HG03139 (cell line): Measurements from ENCODE around the gene PCCA.
"Not testable (repeated sequence)": the region's sequence is repeated elsewhere in the genome, so short reads cannot be mapped to it uniquely, and the experiment has no call there.

ENCODE experiments used
- ATAC-seq: cut with Tn5 transposase; IDR thresholded peaks from one replicate; pipeline ENCODE4 v1.9.1; 2021; ENCODE audit not compliant: unreplicated experiment

The PCCA gene

GRCh38 chr13:100088644-100089464, at the start of gene PCCA:
TSS of gene PCCA (plus strand) at chr13:100089093. CDS start at chr13:100089121, 28 bp downstream.
- ATAC-seq: peak; percentile 95

GRCh38 chr13:100039740-100040139, 49.2 kb upstream of the PCCA start:
- ATAC-seq: no peak

DNA sequence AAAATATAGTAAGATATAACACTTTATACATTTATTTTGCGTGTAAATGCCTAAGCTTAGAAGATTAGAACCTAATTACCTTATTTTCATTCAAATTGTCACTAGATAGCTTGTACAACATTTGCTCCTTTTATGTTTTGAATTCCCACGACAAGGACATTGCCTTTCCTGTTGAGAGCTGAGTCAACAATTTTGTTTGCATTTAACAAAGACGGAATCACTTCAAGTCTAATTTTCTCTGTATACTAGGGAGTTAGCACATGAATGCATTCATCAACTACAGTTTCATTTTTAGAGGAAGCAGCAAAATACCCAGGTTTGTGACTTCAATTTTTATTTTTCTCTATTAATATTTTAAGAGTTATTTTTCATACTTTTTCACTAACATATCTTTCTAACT, 48.7 kb upstream of the PCCA start:
- no peak for ATAC-seq

DNA sequence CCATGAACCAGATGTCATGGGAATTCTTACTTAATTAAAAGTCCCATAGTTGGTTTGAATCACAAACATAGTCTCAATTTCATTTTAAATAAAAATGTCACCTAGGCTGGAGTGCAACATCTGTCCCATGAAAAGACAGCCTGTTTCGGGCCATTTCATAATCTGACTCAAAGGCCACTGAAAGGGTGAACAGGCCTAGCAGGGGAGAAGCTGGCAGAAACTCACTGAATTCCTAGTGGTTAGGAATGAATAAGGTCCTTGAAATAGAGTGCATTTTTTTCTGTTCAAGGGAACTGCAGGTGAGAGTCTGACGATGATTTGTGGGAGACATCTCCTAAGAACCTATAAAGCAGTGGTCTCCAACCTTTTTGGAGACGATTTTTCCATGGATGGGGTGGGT, 44.0 kb upstream of the PCCA start:
- no peak for ATAC-seq

DNA sequence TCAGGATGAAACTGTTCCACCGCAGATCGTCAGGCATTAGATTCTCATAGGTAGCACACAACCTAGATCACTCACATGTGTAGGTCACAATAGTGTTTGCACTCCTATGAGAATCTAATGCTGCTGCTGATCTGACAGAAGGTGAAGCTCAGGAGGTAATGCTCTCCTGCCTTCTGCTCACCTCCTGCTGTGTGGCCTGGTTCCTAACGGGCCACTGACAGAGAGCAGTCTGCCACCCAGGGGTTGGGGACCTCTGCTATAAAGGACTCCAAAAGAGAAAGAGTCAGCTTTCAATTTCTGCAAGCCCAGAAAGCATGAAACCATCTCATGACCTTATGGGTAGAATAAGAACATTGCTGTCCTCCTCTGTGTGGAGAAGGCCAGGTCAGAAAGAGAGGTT, 43.5 kb upstream of the PCCA start:
- no peak for ATAC-seq

DNA sequence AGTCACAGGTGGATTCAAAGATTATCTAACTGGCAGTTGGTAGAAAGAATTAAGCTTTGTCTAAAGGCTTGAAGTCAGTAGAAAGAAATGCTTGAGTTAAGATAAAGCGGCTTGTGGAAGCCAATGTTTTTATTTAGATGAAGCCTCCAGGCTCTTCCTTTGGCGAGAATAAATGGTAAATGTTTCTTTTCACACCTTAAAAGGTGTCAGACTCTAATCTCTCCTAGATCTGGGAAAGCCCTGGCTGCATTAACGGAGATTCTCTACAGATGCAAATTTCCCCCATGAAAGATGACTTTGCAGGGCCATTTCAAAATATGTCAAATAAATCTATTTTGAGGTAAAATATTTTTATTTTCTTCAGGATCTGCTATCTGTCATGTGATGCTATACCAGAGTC, 37.8 kb upstream of the PCCA start:
- ATAC-seq: no peak

GRCh38 chr13:100059827-100060226, 29.1 kb upstream of the PCCA start:
- ATAC-seq: no peak

DNA sequence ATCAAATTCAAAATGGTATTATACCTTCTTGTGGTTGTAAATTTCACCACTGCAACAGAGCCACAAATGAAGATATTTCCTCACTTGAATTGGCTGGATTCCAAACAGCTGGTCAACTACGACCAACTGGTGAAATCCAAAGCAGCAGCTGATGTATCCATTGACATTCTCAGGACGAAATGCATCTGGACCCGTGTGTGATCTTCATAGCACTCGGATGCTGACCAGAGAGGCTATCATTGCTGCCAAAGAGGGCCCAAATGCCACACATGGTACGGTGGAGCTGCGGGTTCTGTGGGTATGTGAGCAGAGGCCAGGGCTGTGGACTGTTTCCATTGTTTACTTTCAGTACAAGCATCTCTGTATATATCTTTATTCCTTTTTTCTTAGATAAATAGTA, 25.6 kb upstream of the PCCA start:
- no peak for ATAC-seq

DNA sequence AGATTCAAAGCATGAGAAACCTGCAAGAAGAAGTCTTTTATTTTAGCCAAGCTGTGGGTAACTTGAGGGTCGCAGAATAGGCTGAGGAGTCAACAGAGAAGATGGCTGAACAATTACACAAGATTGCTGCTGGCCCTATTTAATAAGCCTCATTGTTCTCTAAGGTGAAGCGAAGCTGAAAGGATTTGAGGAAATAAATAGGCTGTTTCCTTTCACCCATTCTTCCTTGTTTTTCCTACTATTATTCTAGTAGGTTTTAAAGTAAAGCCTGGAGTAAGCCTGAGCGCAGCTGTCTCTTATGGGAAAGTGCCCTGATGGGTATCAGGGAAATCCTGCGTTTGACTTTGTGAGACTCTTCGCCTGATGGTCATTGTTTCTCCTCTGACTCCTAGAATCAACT, 25.0 kb upstream of the PCCA start:
- no peak for ATAC-seq

GRCh38 chr13:100068133-100068931, 20.6 kb upstream of the PCCA start:
- no peak for ATAC-seq

DNA sequence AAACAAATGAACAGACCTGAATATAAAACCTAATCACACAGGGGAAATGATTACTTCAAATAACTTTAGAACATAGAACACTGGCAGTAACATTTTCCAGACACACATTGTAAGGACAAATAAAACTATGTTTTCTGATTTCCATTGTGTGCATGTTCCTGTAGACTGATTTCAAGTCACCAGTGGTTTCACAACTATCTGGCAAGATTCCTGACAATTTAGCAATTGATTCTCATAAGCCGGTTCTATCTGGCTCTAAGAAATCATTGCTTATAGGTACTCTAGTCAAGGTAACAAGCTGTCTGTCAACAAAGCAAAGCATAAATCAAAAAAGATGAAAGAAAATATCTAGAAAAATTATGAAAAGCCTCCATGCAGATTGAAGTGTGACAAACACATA, 19.6 kb upstream of the PCCA start:
- no peak for ATAC-seq

DNA sequence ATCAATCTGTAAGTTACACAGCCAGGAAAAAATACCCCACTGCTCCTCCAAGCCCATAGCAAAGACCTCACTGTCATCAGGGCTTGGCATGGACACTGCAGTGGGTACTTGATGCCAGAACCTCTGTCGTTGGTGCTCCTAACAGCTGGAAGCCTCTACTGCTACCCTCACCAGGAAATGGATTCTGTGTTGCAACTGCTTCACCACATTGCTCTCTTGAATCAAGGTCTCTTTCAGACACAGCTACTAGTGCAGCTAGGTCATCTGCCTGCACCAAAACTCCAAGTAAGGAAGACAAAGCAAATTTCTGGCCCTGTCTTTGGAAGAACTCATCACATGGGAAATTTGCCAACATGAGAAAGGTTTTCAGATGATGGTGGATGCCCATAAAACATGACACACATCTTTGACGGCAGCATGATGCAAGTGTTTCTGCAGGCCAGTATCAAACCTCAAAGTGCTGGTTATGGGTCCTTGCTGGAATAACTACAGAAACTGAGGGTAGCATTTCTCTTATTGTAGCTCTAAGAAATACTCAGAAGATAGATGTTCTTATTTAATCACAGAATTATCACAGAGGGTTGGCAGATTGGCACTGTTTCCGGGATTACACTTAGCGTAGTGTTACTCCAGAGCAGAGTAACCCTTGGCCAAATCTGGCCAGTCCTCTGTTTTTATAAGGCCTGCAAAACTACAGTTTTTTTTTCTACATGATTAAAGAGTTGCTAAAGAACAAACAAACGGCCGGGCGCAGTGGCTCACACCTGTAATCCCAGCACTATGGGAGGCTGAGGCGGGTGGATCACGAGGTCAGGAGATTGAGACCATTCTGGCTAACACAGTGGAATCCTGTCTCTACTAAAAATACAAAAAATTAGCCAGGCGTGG, 12.9 kb upstream of the PCCA start:
- no peak for ATAC-seq

DNA sequence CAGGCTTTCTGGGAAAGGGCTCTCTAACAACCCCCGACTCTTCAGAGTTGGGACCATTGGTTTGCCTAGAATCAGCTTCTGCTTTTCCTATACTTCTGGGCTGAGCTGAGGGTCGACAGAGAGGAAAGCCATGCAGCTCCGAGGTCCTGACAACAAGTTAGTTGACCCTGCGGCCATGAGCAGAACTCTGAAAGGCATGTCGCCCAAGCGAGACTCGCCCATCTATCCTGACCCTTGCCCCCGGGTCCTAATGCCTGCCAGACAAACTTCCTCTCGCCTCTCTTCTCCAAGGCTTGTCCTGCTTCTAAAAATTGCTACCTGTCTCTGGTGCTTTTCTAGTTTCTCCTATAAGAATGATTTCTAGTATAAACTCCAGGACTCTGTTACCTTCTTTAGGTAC, 9.9 kb upstream of the PCCA start:
- not testable (repeated sequence) for ATAC-seq

- ATAC-seq: not testable (repeated sequence)
Observed at GRCh38 chr13:100083401-100083800, 5.5 kb upstream of the PCCA start.

- ATAC-seq: no peak
Observed at GRCh38 chr13:100088273-100088643, 635 bp upstream of the PCCA start.

- ATAC-seq: no peak
Observed at GRCh38 chr13:100089465-100090032, 656 bp downstream of the PCCA start.

- no peak for ATAC-seq
Observed at GRCh38 chr13:100090861-100091260, 2.0 kb downstream of the PCCA start.

DNA sequence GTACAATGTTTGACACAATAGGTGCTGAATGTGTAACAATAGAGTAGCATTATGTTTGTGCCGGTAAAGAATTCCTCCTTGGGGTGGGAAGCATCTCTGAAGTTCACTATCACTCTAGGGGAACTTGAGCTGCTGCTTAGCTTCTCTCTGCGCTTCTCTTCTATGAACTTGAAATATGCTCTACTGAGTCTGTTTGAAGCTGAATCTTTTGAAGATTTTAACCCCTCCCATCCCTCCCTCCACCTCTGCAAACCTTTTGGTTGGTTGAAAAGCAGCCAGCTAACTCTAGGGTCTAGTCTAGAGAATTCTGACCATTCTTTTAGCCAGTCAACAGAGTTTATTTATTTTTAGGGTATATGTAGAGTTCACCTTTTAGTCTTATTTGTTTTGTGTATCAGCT, 2.5 kb downstream of the PCCA start:
- no peak for ATAC-seq

- not testable (repeated sequence) for ATAC-seq
Observed at GRCh38 chr13:100092273-100092672, 3.4 kb downstream of the PCCA start.

- ATAC-seq: no peak
Observed at GRCh38 chr13:100095498-100095897, 6.6 kb downstream of the PCCA start.

DNA sequence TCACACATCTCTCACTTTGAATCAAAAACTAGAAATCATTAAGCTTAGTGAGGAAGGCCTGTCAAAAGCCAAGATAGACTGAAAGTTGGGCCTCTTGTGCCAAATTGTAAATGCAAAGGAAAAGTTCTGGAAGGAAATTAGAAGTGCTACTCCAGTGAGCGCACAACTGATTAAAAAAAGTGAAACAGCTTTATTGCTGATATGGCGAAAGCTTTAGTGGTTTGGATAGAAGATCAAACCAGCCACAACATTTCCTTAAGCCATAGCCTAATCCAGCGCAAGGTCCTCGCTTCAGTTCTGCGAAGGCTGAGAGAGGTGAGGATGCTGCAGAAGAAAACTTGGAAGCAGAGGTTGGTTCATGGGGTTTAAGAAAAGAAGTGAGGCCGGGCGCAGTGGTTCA, 7.6 kb downstream of the PCCA start:
- no peak for ATAC-seq
